WERI-Rb-1 (cell line): ENCODE data around the gene FBXO21.
"Not testable (repeated sequence)": the region's sequence is repeated elsewhere in the genome, so short reads cannot be mapped to it uniquely, and the experiment has no call there.

Experiments
- DNase-seq: peaks from one replicate; pipeline ENCODE4 v3.0.0-alpha.2; 2020
- H3K27ac ChIP-seq: fragments of 250-450 bp; sonication (Bioruptor Pico); 2 replicates; pipeline ENCODE4 v1.5.1; 2020; ENCODE audit warnings: mild to moderate bottlenecking, moderate library complexity
- H3K27me3 ChIP-seq: fragments of 250-450 bp; sonication (Bioruptor Pico); 2 replicates; pipeline ENCODE4 v1.5.1; 2021; ENCODE audit warnings: mild to moderate bottlenecking, low read depth, moderate library complexity; ENCODE audit not compliant: insufficient read depth, severe bottlenecking
- H3K36me3 ChIP-seq: fragments of 250-450 bp; sonication (Bioruptor Pico); 2 replicates; pipeline ENCODE4 v1.5.1; 2020; ENCODE audit warnings: mild to moderate bottlenecking, moderate library complexity
- H3K4me3 ChIP-seq: 2 replicates; pipeline ENCODE4 v1.5.1; 2011; ENCODE audit warnings: low read depth, mild to moderate bottlenecking, control low read depth, low read length
- H3K9me3 ChIP-seq: fragments of 250-450 bp; sonication (Bioruptor Pico); 2 replicates; pipeline ENCODE4 v1.5.1; 2021; ENCODE audit warnings: mild to moderate bottlenecking, moderate library complexity; ENCODE audit not compliant: severe bottlenecking
- TF ChIP-seq, protein P1 (sequence below): IDR thresholded peaks from 2 replicates; pipeline ENCODE4 v1.5.1; 2011; ENCODE audit warnings: low read depth, mild to moderate bottlenecking, control low read depth, inconsistent platforms, low read length

FBXO21 gene

DNA sequence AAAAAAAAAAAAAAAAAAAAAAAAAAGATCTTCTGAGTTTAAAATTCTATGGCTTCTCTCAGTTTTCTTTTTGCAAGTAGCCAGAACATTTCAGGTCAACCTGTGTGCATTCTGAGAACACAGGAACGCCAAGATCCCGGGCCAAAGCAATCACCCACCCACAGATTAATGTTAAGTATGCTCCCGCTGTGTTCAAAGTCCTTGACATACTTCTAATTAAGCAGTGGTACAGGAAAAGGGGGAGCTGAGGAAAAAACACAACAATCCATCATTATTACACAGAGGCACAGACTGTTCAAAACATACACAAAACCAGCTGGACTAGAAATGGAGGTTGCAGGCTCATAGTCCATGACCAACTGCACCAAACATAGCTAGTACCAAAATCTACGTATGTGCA is 2.8 kb downstream of the FBXO21 start:
- Histone ChIP-seq H3K36me3 (peaks cover 56% of the 10 kb centered on the region), H3K27me3 (no peaks in the 10 kb centered on the region), H3K4me3 (no peak overlapping the region), H3K9me3 (peaks cover 4% of the 10 kb centered on the region), H3K27ac (no peak overlapping the region)
- TF ChIP-seq, protein P1, sequence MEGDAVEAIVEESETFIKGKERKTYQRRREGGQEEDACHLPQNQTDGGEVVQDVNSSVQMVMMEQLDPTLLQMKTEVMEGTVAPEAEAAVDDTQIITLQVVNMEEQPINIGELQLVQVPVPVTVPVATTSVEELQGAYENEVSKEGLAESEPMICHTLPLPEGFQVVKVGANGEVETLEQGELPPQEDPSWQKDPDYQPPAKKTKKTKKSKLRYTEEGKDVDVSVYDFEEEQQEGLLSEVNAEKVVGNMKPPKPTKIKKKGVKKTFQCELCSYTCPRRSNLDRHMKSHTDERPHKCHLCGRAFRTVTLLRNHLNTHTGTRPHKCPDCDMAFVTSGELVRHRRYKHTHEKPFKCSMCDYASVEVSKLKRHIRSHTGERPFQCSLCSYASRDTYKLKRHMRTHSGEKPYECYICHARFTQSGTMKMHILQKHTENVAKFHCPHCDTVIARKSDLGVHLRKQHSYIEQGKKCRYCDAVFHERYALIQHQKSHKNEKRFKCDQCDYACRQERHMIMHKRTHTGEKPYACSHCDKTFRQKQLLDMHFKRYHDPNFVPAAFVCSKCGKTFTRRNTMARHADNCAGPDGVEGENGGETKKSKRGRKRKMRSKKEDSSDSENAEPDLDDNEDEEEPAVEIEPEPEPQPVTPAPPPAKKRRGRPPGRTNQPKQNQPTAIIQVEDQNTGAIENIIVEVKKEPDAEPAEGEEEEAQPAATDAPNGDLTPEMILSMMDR = no peak
- DNase-seq = no peak

DNA sequence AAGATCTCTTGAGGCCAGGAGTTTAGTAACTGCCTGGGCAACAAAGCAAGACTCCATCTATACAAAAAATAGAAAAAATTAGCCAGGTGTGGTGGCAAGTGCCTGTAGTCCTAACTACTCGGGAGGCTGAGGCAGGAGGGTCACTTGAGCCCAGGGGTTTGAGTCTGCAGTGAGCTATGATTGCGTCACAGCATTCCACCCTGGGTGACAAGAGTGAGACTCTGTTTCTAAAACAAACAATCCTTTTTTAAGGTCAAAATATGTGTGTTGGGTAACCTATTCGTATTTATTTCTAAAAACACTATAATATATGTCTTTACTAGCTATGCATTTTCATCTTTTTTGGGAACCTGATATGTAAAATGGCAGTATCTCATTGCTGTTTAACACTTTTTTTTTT is 7.4 kb downstream of the FBXO21 start:
- Histone ChIP-seq H3K27ac (no peak overlapping the region), H3K9me3 (peaks cover 3% of the 10 kb centered on the region), H3K4me3 (no peak overlapping the region), H3K36me3 (peaks cover 79% of the 10 kb centered on the region), H3K27me3 (no peaks in the 10 kb centered on the region)
- TF ChIP-seq, protein P1 = no peak
- no peak for DNase-seq

DNA sequence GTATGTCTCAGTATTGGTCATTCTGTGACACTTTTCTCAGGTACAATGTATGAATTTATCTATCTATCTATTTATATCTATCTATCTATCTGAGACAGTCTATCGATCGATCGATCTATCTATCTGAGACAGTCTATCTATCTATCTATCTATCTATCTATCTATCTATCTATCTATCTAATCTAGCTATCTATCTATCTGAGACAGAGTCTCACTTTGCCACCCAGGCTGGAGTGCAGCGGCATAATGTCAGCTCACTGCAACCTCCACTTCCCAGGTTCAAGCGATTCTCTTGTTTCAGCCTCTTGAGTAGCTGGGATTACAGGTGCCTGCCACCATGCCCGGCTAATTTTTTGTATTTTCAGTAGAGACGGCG is 8.8 kb downstream of the FBXO21 start:
- H3K4me3 ChIP-seq, DNase-seq, H3K27ac ChIP-seq, H3K9me3 ChIP-seq, H3K27me3 ChIP-seq: not testable (repeated sequence)
- peaks cover 82% of the 10 kb centered on the region for H3K36me3 ChIP-seq

DNA sequence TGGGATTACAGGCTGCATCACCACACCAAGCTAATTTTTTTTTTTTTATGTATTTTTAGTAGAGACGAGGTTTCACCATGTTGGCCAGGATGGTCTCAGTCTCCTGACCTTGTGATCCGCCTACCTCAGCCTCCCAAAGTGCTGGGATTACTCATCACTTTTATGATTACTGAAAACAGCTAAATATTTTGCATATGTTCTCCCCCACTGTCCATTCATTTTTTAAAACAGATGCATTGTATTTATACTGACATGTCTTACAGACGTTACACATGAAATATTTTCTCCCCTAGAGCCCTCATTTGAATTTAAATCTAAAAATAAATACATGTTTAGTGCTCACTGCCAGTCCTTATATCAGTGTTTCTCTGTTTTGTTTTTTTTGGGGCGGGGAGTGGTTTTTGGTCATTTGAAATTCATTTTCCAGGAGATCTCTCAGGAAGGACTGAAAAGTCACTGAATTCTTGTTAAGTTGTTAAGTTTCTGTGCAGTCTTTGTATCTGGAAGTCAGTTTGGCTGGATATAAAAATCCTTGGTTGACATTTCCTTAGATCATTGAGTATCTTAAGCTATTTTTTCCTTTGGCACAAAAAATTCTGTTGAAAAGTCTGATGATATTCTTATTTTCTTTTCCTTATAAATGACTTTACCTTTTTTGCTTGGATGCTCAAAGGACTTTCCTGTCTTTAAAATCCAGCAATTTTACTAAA is 9.4 kb downstream of the FBXO21 start:
- H3K36me3 ChIP-seq = peaks cover 82% of the 10 kb centered on the region
- TF ChIP-seq, protein P1 = no peak

DNA sequence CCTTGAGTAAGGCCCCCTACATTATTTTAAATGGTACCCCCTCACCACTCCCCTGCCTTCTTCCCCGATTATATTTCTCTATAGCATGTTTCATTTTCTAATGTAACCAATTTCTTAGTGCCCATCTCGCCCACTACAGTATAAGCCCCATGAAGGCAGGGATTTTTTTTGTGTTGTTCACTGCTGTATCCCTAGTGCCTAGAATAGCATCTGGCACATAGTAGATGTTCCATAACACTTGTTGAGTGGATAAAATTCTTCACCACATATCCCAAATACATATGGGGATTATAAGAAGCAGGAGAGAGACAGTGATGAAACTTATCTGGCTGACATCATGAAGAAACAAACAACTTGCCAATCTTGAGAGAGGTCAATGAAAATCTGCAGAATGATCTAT is 11.5 kb downstream of the FBXO21 start:
- Histone ChIP-seq H3K36me3 (peaks cover 82% of the 10 kb centered on the region), H3K4me3 (no peak overlapping the region)
- no peak for DNase-seq

More for the DNA sequence above, 9.4 kb downstream of the FBXO21 start:
- no peak overlapping the region for H3K27ac ChIP-seq
- no peaks in the 10 kb centered on the region for H3K27me3 ChIP-seq
- peaks cover 3% of the 10 kb centered on the region for H3K9me3 ChIP-seq
- no peak overlapping the region for H3K4me3 ChIP-seq
- DNase-seq = no peak

DNA sequence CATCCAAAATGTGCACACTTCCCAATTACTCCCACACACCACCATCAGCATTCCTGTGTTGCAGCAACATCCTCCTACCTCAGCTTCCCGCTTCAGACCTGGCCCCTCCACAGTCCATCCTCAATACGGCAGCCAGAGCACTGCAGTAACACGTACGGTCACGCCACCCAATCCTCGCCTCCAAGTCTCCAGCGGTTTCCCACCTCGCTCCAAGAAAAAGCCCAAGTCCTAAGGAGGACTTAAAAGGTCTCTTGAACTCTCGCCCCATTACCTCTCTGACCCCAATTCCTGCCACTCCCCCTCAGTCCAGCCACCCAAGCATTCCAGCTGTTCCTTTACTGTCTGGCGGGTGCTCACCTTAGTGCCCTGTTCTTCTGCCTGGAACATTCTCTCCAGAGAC is 12.0 kb downstream of the FBXO21 start:
- Histone ChIP-seq H3K4me3 (no peak overlapping the region), H3K9me3 (peaks cover 3% of the 10 kb centered on the region), H3K36me3 (peaks cover 82% of the 10 kb centered on the region), H3K27ac (no peak overlapping the region), H3K27me3 (no peaks in the 10 kb centered on the region)
- TF ChIP-seq, protein P1 = no peak
- DNase-seq = no peak

More for the DNA sequence above, 11.5 kb downstream of the FBXO21 start:
- Histone ChIP-seq H3K27ac (no peak overlapping the region), H3K9me3 (peaks cover 3% of the 10 kb centered on the region), H3K27me3 (no peaks in the 10 kb centered on the region)
- TF ChIP-seq, protein P1 = no peak
